ENCODE measurements around the gene VWA5B1. TPM values are rescaled to one million over a fixed set of nuclear protein-coding genes. Genes with fewer than 3 reads are reported as not detected.

The VWA5B1 gene
- total RNA-seq, 2 donors from 2014 or later: 0.28 to 1.5 TPM

GRCh38 chr1:20355828-20356735, 65.4 kb downstream of the VWA5B1 start:
- DNase-seq: no peak

DNA sequence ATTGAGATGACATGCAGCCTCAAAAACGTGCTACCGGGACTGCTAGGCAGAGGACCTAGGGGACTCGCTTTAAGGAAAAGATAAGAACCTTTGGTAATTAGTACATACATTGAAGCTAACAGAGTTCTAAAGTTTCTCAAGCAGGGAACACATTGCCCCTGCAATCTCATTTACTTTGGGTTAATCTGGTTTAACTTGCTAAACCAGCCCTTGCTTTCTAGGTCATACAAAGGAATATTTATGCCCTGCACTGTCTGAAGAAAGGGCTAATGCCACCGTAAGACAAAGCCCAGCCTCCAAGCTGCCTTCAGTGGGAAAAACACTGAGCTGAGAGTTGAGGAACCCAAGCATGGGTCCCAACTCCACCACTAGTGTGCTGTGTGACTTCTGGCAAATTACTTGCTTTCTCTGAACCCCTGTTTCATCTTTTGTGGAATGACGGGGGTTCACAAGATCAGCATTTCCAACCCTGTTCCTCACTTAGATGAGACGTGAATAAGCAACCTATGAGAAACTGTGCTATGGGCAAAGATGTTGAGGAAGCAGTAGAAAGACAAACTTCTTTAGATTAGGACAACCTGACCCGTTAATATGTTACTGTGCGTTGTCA, 66.3 kb downstream of the VWA5B1 start:
- DNase-seq: no peak
- intact Hi-C loops (cut with DNase I, micrococcal nuclease): loop anchor here in 1 of 2 donors (10.0 kb wide), 1 partner anchor 142 kb away; no protein-coding TSS in a partner anchor
- ATAC-seq: no peak

More at GRCh38 chr1:20355828-20356735, 65.4 kb downstream of the VWA5B1 start:
- ATAC-seq: no peak
- intact Hi-C loops (cut with DNase I, micrococcal nuclease): loop anchor here in 1 of 2 donors (10.0 kb wide), 1 partner anchor 141 kb away; no protein-coding TSS in a partner anchor

GRCh38 chr1:20357796-20358195, 67.1 kb downstream of the VWA5B1 start:
- intact Hi-C loops (cut with DNase I, micrococcal nuclease): loop anchor here in 1 of 2 donors (10.0 kb wide), 1 partner anchor 143 kb away; no protein-coding TSS in a partner anchor
- ATAC-seq (no peak), DNase-seq (no peak)

GRCh38 chr1:20358761-20359263, 68.1 kb downstream of the VWA5B1 start:
- ATAC-seq: peak; percentile 95
- DNase-seq: peak; percentile 83 to 85
- intact Hi-C loops (cut with DNase I, micrococcal nuclease): loop anchor here in 1 of 2 donors (10.0 kb wide), 1 partner anchor 144 kb away; no protein-coding TSS in a partner anchor

DNA sequence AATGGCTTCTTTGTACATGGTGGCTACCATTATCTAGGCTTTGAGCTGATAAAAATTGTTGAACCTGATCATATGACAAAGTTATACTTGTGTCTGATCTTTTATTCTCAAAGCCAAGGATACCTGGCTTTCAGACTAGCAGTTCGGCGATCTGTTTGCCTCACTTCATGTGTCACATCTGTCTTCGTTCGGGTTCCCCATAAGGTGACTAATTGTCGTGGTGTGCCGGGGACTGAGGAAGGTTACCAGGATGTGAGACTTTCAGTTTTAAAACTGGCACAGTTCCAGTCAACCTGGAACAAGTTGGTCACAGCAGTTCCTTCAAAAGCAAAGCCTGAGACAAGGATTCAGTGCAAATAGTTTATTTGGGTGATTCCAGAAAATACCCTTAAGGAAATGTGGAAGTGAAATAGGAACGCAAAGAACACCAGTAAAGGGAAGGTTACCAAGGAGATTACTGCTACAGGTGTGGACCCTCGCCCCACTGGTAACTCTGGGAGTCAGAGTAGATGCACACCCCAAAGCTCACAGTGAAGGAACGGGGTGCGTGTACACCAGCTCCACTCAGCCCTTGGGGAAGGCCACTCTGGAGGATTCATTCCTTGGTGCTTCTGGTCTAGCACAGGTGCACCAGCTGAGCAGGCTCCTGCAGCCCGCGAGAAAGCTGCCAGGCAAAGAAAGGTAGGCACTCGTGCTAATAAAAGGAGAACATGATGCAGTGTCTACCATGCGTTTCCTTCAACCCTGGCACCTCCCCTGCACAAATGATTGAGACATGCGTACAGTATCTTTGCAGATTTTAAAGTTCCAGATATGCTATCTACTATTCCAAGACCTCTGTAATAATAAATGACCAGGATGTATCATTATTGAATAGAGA, 69.0 kb downstream of the VWA5B1 start:
- peak; percentile 20 to 58 for DNase-seq
- intact Hi-C loops (cut with DNase I, micrococcal nuclease): loop anchor here in 1 of 2 donors (10.0 kb wide), 1 partner anchor 145 kb away; no protein-coding TSS in a partner anchor
- ATAC-seq: peak; percentile 67

DNA sequence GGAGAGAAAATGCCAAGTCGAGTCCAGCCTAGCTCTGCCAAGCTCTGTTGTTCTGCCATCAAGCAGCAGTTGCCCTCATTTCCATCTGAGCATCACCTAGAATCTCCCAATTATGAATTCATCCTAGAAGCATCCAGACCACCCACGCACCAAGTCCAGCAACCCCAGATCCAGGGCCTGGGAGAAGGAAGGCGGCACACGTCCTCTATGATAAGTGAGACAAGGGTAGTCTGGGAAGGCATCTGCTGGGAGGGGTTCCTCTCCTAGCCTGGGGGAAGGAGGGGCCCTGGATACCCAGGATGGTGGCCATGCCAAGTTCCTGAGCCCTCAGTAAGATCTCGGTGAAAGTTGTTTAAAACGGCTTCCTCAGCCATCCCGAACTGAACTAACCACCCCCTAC, 70.7 kb downstream of the VWA5B1 start:
- intact Hi-C loops (cut with DNase I, micrococcal nuclease): no loop called here
- ATAC-seq: no peak

DNA sequence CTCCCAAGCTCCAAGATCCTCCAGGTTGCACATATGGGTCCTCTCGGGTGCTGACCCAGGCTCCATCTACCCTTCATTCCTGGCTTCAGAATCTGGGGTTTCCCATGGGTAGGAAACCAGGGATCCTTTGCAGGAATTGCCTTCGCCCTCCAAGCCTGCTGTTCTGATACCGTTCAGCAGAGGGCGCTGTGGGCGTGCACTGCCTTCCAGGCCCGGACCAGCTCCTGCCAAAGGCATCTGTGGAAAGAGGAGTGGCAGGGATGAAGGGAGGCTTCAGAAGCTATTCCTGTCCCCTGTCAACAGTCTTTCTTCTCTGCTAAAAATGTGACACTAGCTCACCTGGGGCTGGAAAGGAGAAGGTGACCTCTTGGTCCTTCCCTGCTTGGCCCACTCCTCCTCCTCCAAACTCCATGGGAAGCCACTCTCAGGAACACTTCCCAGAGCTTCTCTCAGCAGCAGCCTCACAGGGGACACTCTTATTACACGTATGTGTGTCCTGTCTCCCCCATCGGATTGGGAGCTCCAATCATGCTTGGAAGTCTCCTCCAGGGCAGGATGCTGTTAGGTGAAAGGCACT, 71.2 kb downstream of the VWA5B1 start:
- no peak for ATAC-seq
- intact Hi-C loops (cut with DNase I, micrococcal nuclease): no loop called here
- DNase-seq: peak in 1 of 2 donors; percentile 56

More for the DNA sequence above, 70.7 kb downstream of the VWA5B1 start:
- no peak for DNase-seq

- ATAC-seq (no peak), DNase-seq (no peak)
- intact Hi-C loops (cut with DNase I, micrococcal nuclease): no loop called here
These were observed 72.2 kb downstream of the VWA5B1 start for GRCh38 chr1:20362856-20363255.

- intact Hi-C loops (cut with DNase I, micrococcal nuclease): loop anchor here in 1 of 2 donors (5.0 kb wide), 1 partner anchor 127 kb away; no protein-coding TSS in a partner anchor
- no peak for ATAC-seq
- no peak for DNase-seq
These were observed 74.9 kb downstream of the VWA5B1 start for GRCh38 chr1:20365421-20366055.

DNA sequence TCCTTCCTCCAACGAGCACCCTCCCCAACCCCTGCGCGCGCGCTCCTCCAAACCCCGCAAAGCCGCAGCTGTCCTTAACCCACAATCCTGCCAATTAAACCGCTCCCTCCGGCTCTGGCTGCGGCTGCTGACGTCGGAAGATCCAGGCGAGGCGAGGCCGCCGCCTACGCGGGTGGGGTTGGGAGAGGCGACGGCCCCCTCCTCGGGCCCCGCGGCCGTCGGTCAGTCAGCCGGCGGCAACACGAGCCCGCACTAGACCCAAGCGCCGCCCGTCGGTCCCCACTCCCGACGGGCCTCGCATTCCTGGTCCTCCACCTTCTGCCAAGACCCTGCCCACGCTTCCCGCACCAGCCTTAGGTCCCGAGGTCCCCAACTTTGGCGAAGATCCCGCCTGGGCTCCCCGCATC, 75.4 kb downstream of the VWA5B1 start:
- ATAC-seq: peak; percentile 81
- intact Hi-C loops (cut with DNase I, micrococcal nuclease): loop anchor here in 1 of 2 donors (5.0 kb wide), 1 partner anchor 126 kb away; no protein-coding TSS in a partner anchor
- peak; percentile 56 to 67 for DNase-seq

GRCh38 chr1:20366463-20367115, 75.9 kb downstream of the VWA5B1 start:
- intact Hi-C loops (cut with DNase I, micrococcal nuclease): loop anchor here in 1 of 2 donors (5.0 kb wide), 1 partner anchor 126 kb away; no protein-coding TSS in a partner anchor
- peak; percentile 19 for ATAC-seq
- no peak for DNase-seq

GRCh38 chr1:20367116-20367585, 76.5 kb downstream of the VWA5B1 start:
- ATAC-seq: peak; percentile 79
- intact Hi-C loops (cut with DNase I, micrococcal nuclease): loop anchor here in 1 of 2 donors (5.0 kb wide), 1 partner anchor 125 kb away; no protein-coding TSS in a partner anchor
- peak; percentile 47 to 58 for DNase-seq

DNA sequence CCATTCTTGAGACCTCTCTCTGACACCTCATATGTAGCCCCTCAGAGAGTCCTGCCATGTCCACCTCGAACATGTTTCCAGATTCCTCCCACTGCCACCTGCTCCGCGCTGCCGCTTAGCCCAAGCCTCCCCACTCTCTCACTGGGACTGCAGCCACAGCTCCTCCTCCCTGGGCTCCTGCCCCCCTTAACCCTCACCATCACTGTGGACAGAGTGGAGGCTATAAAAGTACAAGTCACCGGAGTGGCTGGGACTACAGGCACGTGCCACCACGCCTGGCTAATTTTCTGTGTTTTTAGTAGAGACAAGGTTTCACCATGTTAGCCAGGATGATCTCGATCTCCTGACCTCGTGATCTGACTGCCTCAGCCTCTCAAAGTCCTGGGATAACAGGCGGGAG, 77.0 kb downstream of the VWA5B1 start:
- intact Hi-C loops (cut with DNase I, micrococcal nuclease): loop anchor here in 1 of 2 donors (5.0 kb wide), 1 partner anchor 125 kb away; no protein-coding TSS in a partner anchor
- DNase-seq (no peak), ATAC-seq (peak; percentile 45)

- DNase-seq (no peak), ATAC-seq (no peak)
- intact Hi-C loops (cut with DNase I, micrococcal nuclease): loop anchor here in 1 of 2 donors (5.0 kb wide), 1 partner anchor 123 kb away; no protein-coding TSS in a partner anchor
These were observed 78.3 kb downstream of the VWA5B1 start for GRCh38 chr1:20368866-20369470.

GRCh38 chr1:20370698-20371097, 80.0 kb downstream of the VWA5B1 start:
- ATAC-seq: no peak

GRCh38 chr1:20371411-20371810, 80.7 kb downstream of the VWA5B1 start:
- ATAC-seq (no peak), DNase-seq (no peak)
- intact Hi-C loops (cut with DNase I, micrococcal nuclease): no loop called here

More at GRCh38 chr1:20370698-20371097, 80.0 kb downstream of the VWA5B1 start:
- intact Hi-C loops (cut with DNase I, micrococcal nuclease): no loop called here
- no peak for DNase-seq
